Activated CD8-positive, alpha-beta memory T cell treated with anti-CD3 and anti-CD28 coated beads, Interleukin-2, amount 50 U/mL, for 48 hours (primary cell): ENCODE data around the gene HHIPL2.
"Not testable (repeated sequence)": the region's sequence is repeated elsewhere in the genome, so short reads cannot be mapped to it uniquely, and the experiment has no call there.

Experiments
- DNase-seq: peaks from one replicate; pipeline ENCODE4 v3.0.0-alpha.2; 2020

HHIPL2 gene

DNA sequence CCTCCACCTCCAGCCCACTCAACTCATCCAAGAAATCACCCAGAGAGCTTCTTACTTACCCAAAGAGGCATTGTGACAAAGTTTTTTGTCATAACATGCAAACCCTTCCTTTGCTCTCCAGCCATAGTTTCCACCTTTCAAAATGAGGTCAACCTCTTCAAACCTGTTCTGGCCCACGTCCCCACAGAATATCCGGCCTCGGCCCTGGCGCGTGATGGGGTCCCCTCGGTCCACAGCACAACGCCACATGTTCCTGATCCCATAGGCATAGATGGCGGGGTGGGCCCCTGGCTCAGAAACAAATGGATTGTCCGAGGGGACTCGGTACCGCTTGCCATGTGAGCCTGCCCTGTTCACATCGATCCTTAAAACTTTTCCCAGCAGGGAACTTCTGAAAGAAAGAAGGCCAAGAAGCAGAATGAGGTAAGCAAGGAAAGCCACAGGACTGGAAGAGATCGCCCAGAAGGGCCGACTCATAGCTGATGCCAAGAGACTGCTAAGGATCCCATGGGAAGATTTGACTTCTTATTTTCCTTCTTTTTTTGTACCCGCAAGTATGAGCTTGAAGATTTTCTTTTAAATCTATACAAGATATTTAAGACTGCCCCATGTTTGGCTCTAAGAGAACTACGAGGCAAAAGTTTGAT lies 7.8 kb downstream of the HHIPL2 start:
- DNase-seq: no peak

DNA sequence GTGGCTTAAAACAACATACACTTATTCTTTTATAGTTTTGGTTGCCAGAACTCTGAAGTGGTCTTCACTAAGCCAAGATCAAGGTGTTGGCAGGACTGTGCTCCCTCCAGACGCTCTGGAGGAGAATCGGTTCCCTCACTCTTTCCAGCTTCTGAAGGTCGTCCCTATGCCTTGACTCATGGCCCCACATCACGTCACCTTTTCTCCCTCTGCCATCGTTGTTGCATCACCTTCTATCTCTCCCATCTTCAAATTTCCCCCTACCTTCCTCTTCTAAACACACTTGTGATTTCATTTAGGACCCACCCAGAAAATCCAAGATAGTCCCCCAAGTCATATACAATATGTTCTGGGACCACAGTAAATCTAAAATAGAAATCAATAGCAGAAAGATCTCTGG lies 12.4 kb downstream of the HHIPL2 start:
- DNase-seq: no peak

- no peak for DNase-seq
These were observed 17.1 kb downstream of the HHIPL2 start for GRCh38 chr1:222530852-222531251.

DNA sequence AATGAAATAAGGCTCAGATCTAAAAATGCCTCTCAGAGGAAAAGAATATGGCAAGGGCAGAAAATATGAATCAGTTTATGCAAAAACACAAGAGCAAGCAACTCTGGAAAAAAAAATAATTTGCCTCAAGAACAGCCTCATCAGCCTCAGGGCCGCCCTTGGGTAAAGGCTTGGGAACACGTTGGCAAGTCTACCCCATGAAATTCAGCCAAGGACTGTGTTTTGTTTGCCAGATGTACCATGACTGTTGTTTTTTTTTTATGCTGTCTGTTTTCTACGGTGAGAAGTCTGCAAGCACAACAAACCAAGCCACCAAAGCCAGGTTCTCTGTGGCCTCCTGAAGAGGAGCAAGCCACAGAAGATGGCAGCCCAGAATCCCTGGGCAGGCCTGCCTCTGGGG lies 18.0 kb downstream of the HHIPL2 start:
- DNase-seq: no peak

- DNase-seq: no peak
These were observed 18.7 kb downstream of the HHIPL2 start for GRCh38 chr1:222529181-222529580.

DNA sequence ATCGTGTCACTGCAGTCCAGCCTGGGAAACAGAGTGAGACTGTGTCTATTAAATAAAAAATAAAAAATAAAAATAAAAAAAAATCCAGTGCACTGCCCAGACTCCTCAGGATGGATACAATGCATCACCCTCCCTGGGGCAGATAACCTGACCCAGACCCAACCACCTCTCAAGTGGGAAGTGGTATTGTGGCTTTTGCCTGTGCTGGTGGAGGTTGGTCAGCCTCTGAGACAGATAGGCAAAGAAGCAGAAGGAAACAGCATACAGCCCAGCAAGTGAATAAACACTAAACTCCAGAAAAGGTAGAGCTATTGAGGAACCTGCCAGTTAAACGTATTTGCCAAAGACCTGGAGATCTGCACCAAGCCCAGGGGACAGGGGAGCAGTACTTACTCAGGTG lies 22.0 kb downstream of the HHIPL2 start:
- DNase-seq: no peak

- DNase-seq: no peak
These were observed 24.1 kb downstream of the HHIPL2 start for GRCh38 chr1:222523852-222524251.

DNA sequence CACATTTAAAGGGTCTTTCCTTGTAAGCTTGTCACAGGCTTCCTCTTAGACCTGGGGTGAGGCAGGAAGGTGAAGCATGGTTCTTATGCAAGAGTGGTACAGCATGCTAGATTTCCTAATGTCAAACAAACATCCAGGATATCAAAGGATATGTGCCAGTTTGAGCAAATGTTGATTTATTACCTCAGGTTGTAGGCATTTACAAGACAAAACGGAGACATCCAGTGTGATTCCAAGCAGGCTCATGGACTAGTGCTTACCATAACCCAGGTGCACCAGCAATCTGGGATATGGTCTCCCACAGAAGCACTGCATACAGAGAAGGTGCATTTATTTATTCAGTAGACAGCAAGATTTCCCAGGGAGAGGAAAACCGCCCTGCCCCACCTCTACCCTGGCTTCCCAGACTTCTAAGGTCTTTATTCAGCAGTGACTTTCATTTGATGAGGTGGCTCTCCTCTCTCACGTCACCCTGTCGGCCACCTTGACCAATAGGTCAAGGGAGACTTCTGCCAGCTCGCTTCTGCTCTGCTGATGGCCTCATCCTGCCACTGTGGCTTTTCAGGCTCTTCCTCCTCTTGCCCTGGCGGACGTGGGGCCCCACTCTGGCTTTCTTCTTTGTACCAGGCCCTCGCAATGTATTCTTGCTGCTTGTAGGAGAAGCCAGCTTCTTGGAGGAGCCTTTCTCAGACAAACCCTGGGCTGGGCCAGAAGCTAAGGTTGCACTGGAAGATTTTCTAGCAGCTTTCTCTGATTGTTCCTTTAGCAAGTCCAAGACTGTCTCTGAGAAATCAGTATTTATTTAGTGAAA lies 25.6 kb downstream of the HHIPL2 start:
- DNase-seq: no peak

- no peak for DNase-seq
These were observed 26.4 kb downstream of the HHIPL2 start for GRCh38 chr1:222521299-222522104.

GRCh38 chr1:222489496-222489895 lies 58.4 kb downstream of the HHIPL2 start:
- not testable (repeated sequence) for DNase-seq

GRCh38 chr1:222487774-222488173 lies 60.1 kb downstream of the HHIPL2 start:
- not testable (repeated sequence) for DNase-seq

- DNase-seq: not testable (repeated sequence)
These were observed 63.9 kb downstream of the HHIPL2 start for GRCh38 chr1:222484005-222484404.

- DNase-seq: not testable (repeated sequence)
These were observed 68.3 kb downstream of the HHIPL2 start for GRCh38 chr1:222479567-222479966.

DNA sequence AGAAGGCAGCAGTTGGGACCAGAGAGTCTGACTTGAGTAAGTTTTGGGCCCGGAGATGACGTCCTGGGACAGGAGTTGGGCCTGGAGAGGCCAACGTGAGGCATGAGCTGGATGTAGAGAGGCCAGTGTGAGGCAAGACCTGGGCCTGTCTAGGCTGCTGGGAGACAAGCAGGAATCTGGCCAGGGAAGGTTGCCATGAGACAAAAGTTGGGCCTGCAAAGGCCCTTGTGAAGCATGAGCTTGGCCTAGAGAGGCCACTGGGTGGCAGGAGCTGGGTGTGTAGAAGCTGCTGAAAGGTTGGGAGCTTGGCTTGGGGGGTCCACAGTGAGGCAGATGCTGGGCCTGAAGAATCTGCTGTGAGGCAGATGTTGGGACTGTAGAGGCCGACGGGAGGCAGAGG lies 71.5 kb downstream of the HHIPL2 start:
- DNase-seq: not testable (repeated sequence)

DNA sequence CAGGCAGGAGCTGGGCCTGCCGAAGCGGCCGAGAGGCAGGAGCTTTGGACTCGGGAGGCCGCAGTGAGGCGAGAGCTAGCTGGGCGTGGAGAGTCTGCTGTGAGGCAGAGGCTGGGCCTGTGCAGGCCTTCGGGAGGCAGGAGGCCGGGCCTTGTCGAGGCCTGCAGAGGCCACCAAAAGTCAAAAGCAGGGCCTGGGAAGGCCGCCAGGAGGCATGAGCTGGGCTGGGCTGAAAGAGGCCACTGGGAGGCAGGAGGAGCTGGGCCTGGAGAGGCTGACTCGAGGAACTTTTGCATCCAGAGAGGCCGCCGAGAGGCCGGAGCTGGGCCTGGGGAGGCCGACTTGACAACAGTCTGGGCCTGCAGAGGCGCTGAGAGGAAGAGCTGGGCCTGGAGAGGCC lies 74.2 kb downstream of the HHIPL2 start:
- DNase-seq: not testable (repeated sequence)

GRCh38 chr1:222472776-222473540 lies 74.9 kb downstream of the HHIPL2 start:
- DNase-seq: not testable (repeated sequence)
